Activated CD4-positive, alpha-beta T cell treated with anti-CD3 and anti-CD28 coated beads, Interleukin-2, amount 50 U/mL, for 24 hours (primary cell): Measurements from ENCODE around the gene PITPNC1.
"Not testable (repeated sequence)": the region's sequence is repeated elsewhere in the genome, so short reads cannot be mapped to it uniquely, and the experiment has no call there.

ENCODE experiments used
- DNase-seq, 2 donors: peaks; one replicate each; pipeline ENCODE4 v3.0.0-alpha.2; 2020; ENCODE audit warnings: low read depth in 1 of 2, low spot score in 1 of 2

The PITPNC1 gene

GRCh38 chr17:67485666-67486065 lies 108.6 kb downstream of the PITPNC1 start:
- no peak for DNase-seq

GRCh38 chr17:67487506-67487905 lies 110.4 kb downstream of the PITPNC1 start:
- DNase-seq = no peak

- no peak for DNase-seq
Observed at GRCh38 chr17:67488161-67488560, 111.1 kb downstream of the PITPNC1 start.

GRCh38 chr17:67488768-67489167 lies 111.7 kb downstream of the PITPNC1 start:
- no peak for DNase-seq

GRCh38 chr17:67489273-67489672 lies 112.2 kb downstream of the PITPNC1 start:
- DNase-seq = no peak

GRCh38 chr17:67490471-67490870 lies 113.4 kb downstream of the PITPNC1 start:
- no peak for DNase-seq

GRCh38 chr17:67491009-67491680 lies 114.1 kb downstream of the PITPNC1 start:
- no peak for DNase-seq

- no peak for DNase-seq
Observed at GRCh38 chr17:67491681-67492024, 114.6 kb downstream of the PITPNC1 start.

GRCh38 chr17:67492251-67492740 lies 115.2 kb downstream of the PITPNC1 start:
- no peak for DNase-seq

- DNase-seq = no peak
Observed at GRCh38 chr17:67492824-67493517, 115.9 kb downstream of the PITPNC1 start.

GRCh38 chr17:67493812-67494211 lies 116.7 kb downstream of the PITPNC1 start:
- DNase-seq = no peak

- not testable (repeated sequence) for DNase-seq
Observed at GRCh38 chr17:67495534-67495933, 118.5 kb downstream of the PITPNC1 start.

- no peak for DNase-seq
Observed at GRCh38 chr17:67496286-67496685, 119.2 kb downstream of the PITPNC1 start.

- no peak for DNase-seq
Observed at GRCh38 chr17:67499685-67500084, 122.6 kb downstream of the PITPNC1 start.

- DNase-seq = no peak
Observed at GRCh38 chr17:67500261-67500660, 123.2 kb downstream of the PITPNC1 start.

- no peak for DNase-seq
Observed at GRCh38 chr17:67500677-67501300, 123.7 kb downstream of the PITPNC1 start.

GRCh38 chr17:67502151-67502550 lies 125.1 kb downstream of the PITPNC1 start:
- no peak for DNase-seq

GRCh38 chr17:67503184-67503583 lies 126.1 kb downstream of the PITPNC1 start:
- DNase-seq = no peak

- no peak for DNase-seq
Observed at GRCh38 chr17:67503739-67504138, 126.7 kb downstream of the PITPNC1 start.

- DNase-seq = no peak
Observed at GRCh38 chr17:67504182-67504581, 127.1 kb downstream of the PITPNC1 start.

- no peak for DNase-seq
Observed at GRCh38 chr17:67506966-67507365, 129.9 kb downstream of the PITPNC1 start.
